Measurements from ENCODE around the gene HPS1. TPM values are rescaled to one million over a fixed set of nuclear protein-coding genes. Genes with fewer than 3 reads are reported as not detected.

The HPS1 gene
- total and polyA plus RNA-seq, 2 of the 4 experiments (the other 2 are of a cell fraction) = 14.0 to 55.2 TPM

DNA sequence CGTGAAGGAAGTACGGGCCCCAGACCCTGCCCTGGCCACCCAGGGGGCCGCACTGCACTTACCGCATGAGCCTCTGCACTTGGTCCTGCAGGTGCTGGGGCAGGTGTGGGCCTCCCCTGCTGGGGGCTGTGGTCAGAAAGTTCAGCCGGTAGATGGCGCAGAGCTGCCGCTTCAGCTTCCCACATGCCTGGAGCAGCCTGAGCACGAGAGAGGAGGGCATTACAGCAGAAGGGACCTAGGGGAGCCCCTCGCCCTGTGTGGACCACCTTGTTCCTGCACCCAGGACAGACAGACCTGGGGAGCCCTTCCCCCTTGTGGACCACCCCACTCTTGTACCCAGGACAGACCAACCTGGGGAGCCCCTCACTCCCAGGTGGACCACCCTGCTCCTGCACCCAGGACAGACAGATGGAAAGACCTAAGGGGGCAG lies 23.0 kb downstream of the HPS1 start:
- BruUV-seq (replicated peaks) = no TSS peak
- dilution Hi-C loops (cut with HindIII; ENCODE audit: low sequenced_read_pairs, unreplicated experiment) (no loop called here), intact Hi-C loops (cut with micrococcal nuclease) (no loop called here), in situ Hi-C loops (cut with MboI; ENCODE audit: low sequenced_read_pairs) (no loop called here)
- H4K20me1 ChIP-seq (ENCODE audit: insufficient read depth, low read length) = no peaks in the 10 kb centered on the region
- H3K14ac ChIP-seq (replicated peaks; ENCODE audit: low read depth, low read length) = no peak overlapping the region
- H2BK120ac ChIP-seq (ENCODE audit: low read depth, low read length) = no peak overlapping the region
- no peak overlapping the region for H3K4ac ChIP-seq (ENCODE audit: low read depth, low read length)
- H4K8ac ChIP-seq (ENCODE audit: low read depth in 2 of 2, low read length in 2 of 2) = no peak overlapping the region
- no peak overlapping the region for H2BK20ac ChIP-seq (ENCODE audit: low read depth, low read length)
- H2AK5ac ChIP-seq (ENCODE audit: low read depth, low read length) = no peak overlapping the region
- H3K9me3 ChIP-seq (ENCODE audit: control insufficient read depth, insufficient read depth, low read length) = no peaks in the 10 kb centered on the region
- TF ChIP-seq SMC3 (IDR thresholded peaks at IDR 0.05; ENCODE audit: low read depth, low read length) (no peak), NFE2L2 (IDR thresholded peaks at IDR 0.05; ENCODE audit: low read depth, low read length) (no peak), RCOR1 (IDR thresholded peaks at IDR 0.05; ENCODE audit: insufficient replicate concordance, low read length) (no peak), POLR2A (IDR thresholded peaks at IDR 0.05; ENCODE audit: low read depth, low read length) (no peak), RFX5 (IDR thresholded peaks at IDR 0.05; ENCODE audit: low read depth, low read length) (no peak), ELK1 (IDR thresholded peaks at IDR 0.05; ENCODE audit: borderline replicate concordance, low read depth, low read length) (no peak)
- no peak overlapping the region for H2BK15ac ChIP-seq (ENCODE audit: low read depth, low read length)
- no peaks in the 10 kb centered on the region for H3K79me1 ChIP-seq (ENCODE audit: low read depth in 1 of 2, low read length in 2 of 2)
- ChIA-PET POLR2A (ENCODE audit: unreplicated experiment) (no interaction called here), CTCF (no interaction called here)
- no peak overlapping the region for H3K56ac ChIP-seq (ENCODE audit: extremely low read depth, insufficient read depth, low read length)
- H3K23ac ChIP-seq (ENCODE audit: low read depth, low read length) = no peak overlapping the region
- DNase-seq (no peak), ATAC-seq (ENCODE audit: low read depth) (no peak)
- no peak overlapping the region for H3K4me2 ChIP-seq (ENCODE audit: low read depth, low read length)
- no peak overlapping the region for H2AFZ ChIP-seq (replicated peaks; ENCODE audit: low read length, poor library complexity)
- no peak overlapping the region for H3K4me3 ChIP-seq (ENCODE audit: insufficient read depth, low read depth, low read length)
- no peak overlapping the region for H2AK9ac ChIP-seq (replicated peaks; ENCODE audit: low read depth, low read length, poor library complexity)
- peaks cover 37% of the 10 kb centered on the region for H3K36me3 ChIP-seq (ENCODE audit: control insufficient read depth, insufficient read depth, low read length)
- H3K9ac ChIP-seq (ENCODE audit: low read depth, low read length) = no peak overlapping the region
- H4K5ac ChIP-seq (ENCODE audit: low read depth, low read length) = no peak overlapping the region
- whole genome bisulfite sequencing, 2 experiments (ENCODE audit: extremely low coverage in 2 of 2, insufficient read length in 1 of 2) = 87% methylated on average over 7 of the region's 9 CpGs; no CpG with 5 or more reads in 1 of the 2 experiments
- no peaks in the 10 kb centered on the region for H3K9me1 ChIP-seq (ENCODE audit: insufficient read depth, low read length)
- H3K27ac ChIP-seq (ENCODE audit: insufficient read depth, low read length) = no peak overlapping the region
- no peak overlapping the region for H4K91ac ChIP-seq (ENCODE audit: insufficient read depth, low read depth, low read length)
- no peaks in the 10 kb centered on the region for H3K4me1 ChIP-seq (ENCODE audit: control insufficient read depth, insufficient read depth, low read length)
- no peak overlapping the region for H3K18ac ChIP-seq (ENCODE audit: low read depth, low read length)
- H2BK5ac ChIP-seq (ENCODE audit: low read depth, low read length, poor library complexity, severe bottlenecking) = no peak overlapping the region
- H3K27me3 ChIP-seq (ENCODE audit: control insufficient read depth, insufficient read depth, low read length) = no peaks in the 10 kb centered on the region

Data from IMR-90 (cell line).